DND-41 (cell line): ENCODE results near the gene MRM2.

Source experiments
- ATAC-seq: fragments of 200-7000 bp; cut with Tn5 transposase; 3 replicates; pipeline ENCODE4 v1.9.1; 2021; ENCODE audit warnings: low read depth; ENCODE audit not compliant: insufficient read depth
- DNase-seq: peaks from one replicate; pipeline ENCODE4 v3.0.0-alpha.2; 2020
- H2AFZ ChIP-seq: 2 replicates; pipeline ENCODE4 v1.6.0; 2012; ENCODE audit warnings: low read depth, low read length
- H3K27ac ChIP-seq: 2 replicates; pipeline ENCODE4 v1.5.1; 2012; ENCODE audit warnings: low read length, inconsistent platforms
- H3K27me3 ChIP-seq: fragments of 200-600 bp; sonication (generic); 2 replicates; pipeline ENCODE4 v1.6.0; 2012; ENCODE audit warnings: low read length, mild to moderate bottlenecking, inconsistent platforms; ENCODE audit not compliant: insufficient read depth, poor library complexity
- H3K36me3 ChIP-seq: 2 replicates; pipeline ENCODE4 v1.5.1; 2012; ENCODE audit warnings: low read length, inconsistent platforms; ENCODE audit not compliant: insufficient read depth
- H3K4me1 ChIP-seq: 2 replicates; pipeline ENCODE4 v1.5.1; 2012; ENCODE audit warnings: mild to moderate bottlenecking, low read length; ENCODE audit not compliant: insufficient read depth
- H3K4me2 ChIP-seq: 2 replicates; pipeline ENCODE4 v1.6.0; 2012; ENCODE audit warnings: mild to moderate bottlenecking, moderate library complexity, low read length, inconsistent platforms; ENCODE audit not compliant: insufficient read depth
- H3K4me3 ChIP-seq, 2 experiments: fragments of 200-600 bp in 1 of 2; shearing (Covaris generic) in 1 of 2; 2 replicates each; pipeline ENCODE4 v1.5.1; 2012 to 2016; ENCODE audit warnings: inconsistent platforms in 2 of 2, low read length in 2 of 2, mild to moderate bottlenecking in 2 of 2, low read depth in 1 of 2, moderate library complexity in 1 of 2
- H3K79me2 ChIP-seq: 2 replicates; pipeline ENCODE4 v1.6.0; 2012; ENCODE audit warnings: low read length, inconsistent platforms; ENCODE audit not compliant: insufficient read depth
- H3K9ac ChIP-seq: 2 replicates; pipeline ENCODE4 v1.6.0; 2012; ENCODE audit warnings: low read depth, mild to moderate bottlenecking, inconsistent platforms, low read length, moderate library complexity
- H3K9me3 ChIP-seq: 2 replicates; pipeline ENCODE4 v1.5.1; 2012; ENCODE audit warnings: low read length, moderate library complexity, mild to moderate bottlenecking, inconsistent platforms; ENCODE audit not compliant: insufficient read depth, severe bottlenecking
- H4K20me1 ChIP-seq: 2 replicates; pipeline ENCODE4 v1.6.0; 2012; ENCODE audit warnings: low read length; ENCODE audit not compliant: insufficient read depth
- CTCF ChIP-seq: IDR thresholded peaks from 2 replicates; pipeline ENCODE4 v1.5.1; 2012; ENCODE audit warnings: borderline replicate concordance, low read length, moderate library complexity, mild to moderate bottlenecking; ENCODE audit not compliant: poor library complexity, severe bottlenecking; ENCODE audit errors: extremely low read depth
- EZH2 ChIP-seq: IDR thresholded peaks from 3 replicates; pipeline ENCODE4 v1.6.1; 2012; ENCODE audit warnings: borderline replicate concordance, low read depth, mild to moderate bottlenecking, moderate library complexity, low read length, inconsistent platforms; ENCODE audit not compliant: severe bottlenecking

The MRM2 gene

DNA sequence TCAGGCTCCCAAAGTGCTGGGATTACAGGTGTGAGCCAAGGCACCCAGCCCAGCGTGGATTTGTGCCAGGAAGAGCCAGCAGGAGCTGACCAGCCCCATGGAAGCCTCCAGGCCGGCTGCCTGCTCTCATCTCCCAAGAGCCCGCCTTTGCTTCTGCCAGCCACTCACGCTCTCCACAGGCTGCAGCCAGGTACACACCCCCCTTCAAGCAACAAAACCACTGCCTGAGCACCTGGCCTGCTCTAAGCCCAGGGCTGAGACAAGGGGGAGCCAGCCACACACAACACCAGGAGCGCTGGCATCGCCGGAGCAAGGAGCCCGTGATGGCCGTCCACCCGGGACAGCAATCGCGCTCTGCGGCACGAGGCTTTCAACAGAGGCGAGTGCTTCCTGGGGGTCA is 43.8 kb downstream of the MRM2 start:
- no peaks in the 10 kb centered on the region for H3K4me1 ChIP-seq
- no peak overlapping the region for H3K4me3 ChIP-seq
- H3K36me3 ChIP-seq = peaks cover 89% of the 10 kb centered on the region
- no peaks in the 10 kb centered on the region for H3K9me3 ChIP-seq
- TF ChIP-seq EZH2 = no peak
- TF ChIP-seq CTCF = no peak
- H4K20me1 ChIP-seq = peaks cover 37% of the 10 kb centered on the region
- H2AFZ ChIP-seq = no peak overlapping the region
- H3K27ac ChIP-seq = no peak overlapping the region
- H3K4me2 ChIP-seq = no peak overlapping the region
- no peaks in the 10 kb centered on the region for H3K27me3 ChIP-seq
- no peak overlapping the region for H3K9ac ChIP-seq
- DNase-seq = no peak
- no peak for ATAC-seq
- H3K79me2 ChIP-seq = peaks cover 4% of the 10 kb centered on the region

- Histone ChIP-seq H3K9ac (no peak overlapping the region), H4K20me1 (peaks cover 31% of the 10 kb centered on the region), H3K79me2 (peaks cover under 1% of the 10 kb centered on the region), H3K27me3 (no peaks in the 10 kb centered on the region), H3K4me1 (no peaks in the 10 kb centered on the region), H3K9me3 (no peaks in the 10 kb centered on the region), H3K27ac (no peak overlapping the region), H2AFZ (no peak overlapping the region), H3K4me2 (no peak overlapping the region), H3K4me3 (no peak overlapping the region), H3K36me3 (peaks cover 87% of the 10 kb centered on the region)
- TF ChIP-seq CTCF = no peak
- no peak for TF ChIP-seq EZH2
- DNase-seq = no peak
- no peak for ATAC-seq
These were observed 44.4 kb downstream of the MRM2 start for GRCh38 chr7:2197436-2198155.

GRCh38 chr7:2196381-2197378 is 45.3 kb downstream of the MRM2 start:
- TF ChIP-seq EZH2 (no peak), CTCF (no peak)
- no peak overlapping the region for H3K9ac ChIP-seq
- H3K36me3 ChIP-seq = peaks cover 78% of the 10 kb centered on the region
- no peaks in the 10 kb centered on the region for H3K4me1 ChIP-seq
- ATAC-seq (no peak), DNase-seq (no peak)
- H4K20me1 ChIP-seq = peaks cover 24% of the 10 kb centered on the region
- H3K9me3 ChIP-seq = no peaks in the 10 kb centered on the region
- no peak overlapping the region for H3K4me3 ChIP-seq
- no peaks in the 10 kb centered on the region for H3K27me3 ChIP-seq
- no peak overlapping the region for H2AFZ ChIP-seq
- peak overlapping the region; percentile 31 for H3K27ac ChIP-seq
- H3K79me2 ChIP-seq = no peaks in the 10 kb centered on the region; the same call in 1 of the 2 replicates
- no peak overlapping the region for H3K4me2 ChIP-seq
